ENCODE results near the gene GLCE. TPM values are rescaled to one million over a fixed set of nuclear protein-coding genes. Genes with fewer than 3 reads are reported as not detected.

The GLCE gene
- total RNA-seq, 2 donors from 2014 or later, result 6.6 to 9.3 TPM

DNA sequence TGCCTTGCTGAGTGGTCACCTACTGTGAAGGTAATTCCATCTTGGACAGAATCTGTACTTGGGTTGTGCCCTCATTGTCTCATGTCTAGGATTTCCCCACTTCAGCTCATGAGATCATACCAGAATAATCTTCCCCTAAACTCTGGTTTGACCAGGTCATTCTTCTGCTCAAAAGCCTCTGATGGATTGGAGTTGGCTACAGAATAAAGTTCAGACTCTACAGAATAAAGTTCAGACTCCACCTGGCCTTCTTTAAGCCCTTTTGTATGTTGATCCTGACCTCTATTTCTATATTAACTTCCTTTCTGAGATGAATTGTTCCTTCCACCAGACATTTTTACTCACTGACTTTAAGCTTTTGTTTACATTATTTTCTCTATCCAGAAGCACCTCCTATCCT, 6.4 kb upstream of the GLCE start:
- intact Hi-C loops (cut with DNase I), result no loop called here
- Histone ChIP-seq H3K9me3 (no peaks in the 10 kb centered on the region), H3K27me3 (no peaks in the 10 kb centered on the region), H3K27ac (no peak overlapping the region), H3K36me3 (replicated peaks in 1 of 2; ENCODE audit: insufficient read depth in 1 of 2, low read depth in 2 of 2) (no peaks in the 10 kb centered on the region), H3K4me1 (no peaks in the 10 kb centered on the region), H3K4me3 (no peak overlapping the region)
- DNase-seq (no peak), ATAC-seq (no peak)
- TF ChIP-seq POLR2A (IDR thresholded peaks at IDR 0.05), result no peak
- TF ChIP-seq, protein P1, sequence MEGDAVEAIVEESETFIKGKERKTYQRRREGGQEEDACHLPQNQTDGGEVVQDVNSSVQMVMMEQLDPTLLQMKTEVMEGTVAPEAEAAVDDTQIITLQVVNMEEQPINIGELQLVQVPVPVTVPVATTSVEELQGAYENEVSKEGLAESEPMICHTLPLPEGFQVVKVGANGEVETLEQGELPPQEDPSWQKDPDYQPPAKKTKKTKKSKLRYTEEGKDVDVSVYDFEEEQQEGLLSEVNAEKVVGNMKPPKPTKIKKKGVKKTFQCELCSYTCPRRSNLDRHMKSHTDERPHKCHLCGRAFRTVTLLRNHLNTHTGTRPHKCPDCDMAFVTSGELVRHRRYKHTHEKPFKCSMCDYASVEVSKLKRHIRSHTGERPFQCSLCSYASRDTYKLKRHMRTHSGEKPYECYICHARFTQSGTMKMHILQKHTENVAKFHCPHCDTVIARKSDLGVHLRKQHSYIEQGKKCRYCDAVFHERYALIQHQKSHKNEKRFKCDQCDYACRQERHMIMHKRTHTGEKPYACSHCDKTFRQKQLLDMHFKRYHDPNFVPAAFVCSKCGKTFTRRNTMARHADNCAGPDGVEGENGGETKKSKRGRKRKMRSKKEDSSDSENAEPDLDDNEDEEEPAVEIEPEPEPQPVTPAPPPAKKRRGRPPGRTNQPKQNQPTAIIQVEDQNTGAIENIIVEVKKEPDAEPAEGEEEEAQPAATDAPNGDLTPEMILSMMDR (IDR thresholded peaks at IDR 0.05), result no peak

DNA sequence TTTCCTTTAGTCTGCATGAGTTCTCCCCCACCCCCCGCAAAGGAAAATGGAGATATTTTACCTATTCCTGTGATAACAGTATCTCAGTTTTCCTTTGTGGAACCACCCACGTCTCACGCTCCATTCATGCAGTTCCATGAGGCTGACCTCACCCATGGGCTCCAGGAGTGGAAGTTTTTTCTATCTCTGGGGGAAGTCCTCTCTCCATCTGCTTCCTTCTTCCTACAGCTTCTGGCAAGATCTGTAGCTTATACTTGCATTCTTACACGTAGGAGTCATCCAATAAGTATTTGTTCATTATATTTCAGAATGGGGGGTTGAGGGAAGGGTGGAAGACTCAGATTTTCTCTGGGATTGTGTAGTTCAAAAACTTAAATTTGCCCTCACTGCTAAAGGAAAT, 5.8 kb upstream of the GLCE start:
- no peaks in the 10 kb centered on the region for H3K36me3 ChIP-seq (replicated peaks in 1 of 2; ENCODE audit: insufficient read depth in 1 of 2, low read depth in 2 of 2)
- TF ChIP-seq POLR2A (IDR thresholded peaks at IDR 0.05), result no peak
- TF ChIP-seq, protein P1 (IDR thresholded peaks at IDR 0.05), result no peak
- H3K9me3 ChIP-seq, result no peaks in the 10 kb centered on the region
- ATAC-seq, result no peak
- DNase-seq, result no peak
- 45 to 59% methylated on average over 4 of the region's 4 CpGs for WGBS, 2 donors
- H3K27ac ChIP-seq, result no peak overlapping the region
- no peak overlapping the region for H3K4me3 ChIP-seq
- peaks cover 2% of the 10 kb centered on the region for H3K4me1 ChIP-seq
- intact Hi-C loops (cut with DNase I), result no loop called here
- H3K27me3 ChIP-seq, result no peaks in the 10 kb centered on the region

DNA sequence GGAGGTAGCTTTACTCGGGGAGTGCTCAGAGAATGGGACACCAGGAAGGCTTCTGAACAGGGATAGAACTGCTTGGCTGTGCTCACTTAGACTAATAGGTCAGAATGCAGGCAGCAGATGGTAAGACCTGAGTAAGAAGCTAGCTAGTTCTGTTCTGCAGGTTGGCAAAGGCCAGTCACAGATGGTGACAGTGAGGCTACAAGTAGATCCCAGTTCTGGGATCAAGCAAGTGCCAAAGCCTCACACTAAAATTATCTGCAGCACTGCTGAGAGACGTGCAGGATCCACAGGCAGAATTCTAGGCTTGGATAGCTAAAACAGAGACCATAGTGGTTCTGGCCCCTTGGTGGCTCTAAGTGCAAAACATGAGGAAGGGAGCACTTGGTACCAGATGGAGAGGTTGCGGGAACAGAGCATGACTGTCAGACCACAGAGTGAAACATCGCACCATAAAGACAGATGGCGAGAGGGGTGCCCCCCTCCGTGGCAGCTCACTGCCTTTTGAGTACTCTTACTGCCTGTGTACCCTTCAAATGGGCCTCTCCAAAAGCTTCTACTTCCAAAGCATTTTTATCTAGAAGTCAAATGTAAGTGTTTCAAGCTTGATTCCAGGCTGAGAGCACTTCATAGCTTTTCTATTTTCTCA, 3.6 kb upstream of the GLCE start:
- no peaks in the 10 kb centered on the region for H3K36me3 ChIP-seq (replicated peaks in 1 of 2; ENCODE audit: insufficient read depth in 1 of 2, low read depth in 2 of 2)
- H3K9me3 ChIP-seq, result no peaks in the 10 kb centered on the region
- DNase-seq, result no peak
- H3K4me1 ChIP-seq, result peaks cover 7% of the 10 kb centered on the region
- TF ChIP-seq, protein P1 (IDR thresholded peaks at IDR 0.05), result no peak
- no peak for TF ChIP-seq POLR2A (IDR thresholded peaks at IDR 0.05)
- no peak overlapping the region for H3K4me3 ChIP-seq
- H3K27ac ChIP-seq, result no peak overlapping the region
- no peak for ATAC-seq
- intact Hi-C loops (cut with DNase I), result no loop called here
- no peaks in the 10 kb centered on the region for H3K27me3 ChIP-seq
- WGBS, 2 donors, result 58 to 67% methylated on average over 6 of the region's 6 CpGs

DNA sequence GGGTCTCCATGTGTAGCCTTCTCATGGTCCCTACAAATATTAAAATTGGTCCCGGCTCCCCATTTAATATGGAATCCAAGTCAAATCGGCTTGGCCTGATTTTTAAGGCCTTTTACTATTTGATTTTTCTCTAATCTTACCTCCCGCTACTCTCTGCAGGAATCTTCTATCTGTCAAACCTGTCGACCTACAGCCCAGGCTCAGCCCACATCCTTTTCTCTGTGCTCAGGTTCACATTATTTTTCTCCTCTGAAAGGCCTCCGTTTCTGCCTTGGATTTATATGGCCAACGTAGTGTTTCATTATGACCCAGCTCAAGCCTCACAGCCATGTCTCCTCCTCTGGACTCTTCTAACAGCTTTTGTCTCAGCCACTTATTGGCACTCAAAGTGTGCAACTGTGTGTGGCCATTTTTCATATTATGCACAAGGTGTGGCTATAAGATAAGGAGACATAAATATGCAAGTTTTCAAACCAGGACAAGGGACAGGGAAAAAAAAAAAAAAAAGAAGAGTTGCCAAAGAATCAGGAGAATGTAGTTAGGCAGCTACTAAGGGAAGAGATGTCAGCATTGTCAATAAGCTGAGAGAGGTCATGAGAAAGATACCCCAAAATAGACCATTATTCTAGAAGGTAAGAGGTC, 2.1 kb upstream of the GLCE start:
- Histone ChIP-seq H3K36me3 (replicated peaks in 1 of 2; ENCODE audit: insufficient read depth in 1 of 2, low read depth in 2 of 2) (no peaks in the 10 kb centered on the region), H3K4me1 (peaks cover 12% of the 10 kb centered on the region), H3K9me3 (no peaks in the 10 kb centered on the region), H3K4me3 (no peak overlapping the region), H3K27me3 (no peaks in the 10 kb centered on the region), H3K27ac (no peak overlapping the region)
- 67 to 69% methylated on average over 6 of the region's 6 CpGs for WGBS, 2 donors
- ATAC-seq (no peak), DNase-seq (no peak)
- TF ChIP-seq, protein P1 (IDR thresholded peaks at IDR 0.05), result no peak
- TF ChIP-seq POLR2A (IDR thresholded peaks at IDR 0.05), result no peak
- intact Hi-C loops (cut with DNase I), result no loop called here

DNA sequence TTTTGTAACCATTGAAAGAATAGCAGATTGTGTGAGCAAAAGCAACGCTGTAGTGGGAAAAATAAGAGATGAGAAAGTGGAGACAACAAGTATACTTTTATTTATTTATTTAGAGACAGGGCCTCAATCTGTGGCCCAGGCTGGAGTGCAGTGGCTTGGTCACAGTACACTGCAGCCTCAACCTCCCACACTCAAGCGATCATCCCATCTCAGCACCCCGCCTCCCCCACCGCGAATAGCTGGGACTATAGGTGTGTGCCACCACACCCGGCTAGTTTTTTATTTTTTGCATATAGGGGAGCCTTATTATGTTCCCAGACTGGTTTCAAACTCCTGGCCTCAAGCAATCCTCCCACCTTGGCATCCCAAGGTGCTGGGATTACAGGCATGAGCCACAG, 1.6 kb upstream of the GLCE start:
- ATAC-seq (no peak), DNase-seq (no peak)
- Histone ChIP-seq H3K9me3 (no peaks in the 10 kb centered on the region), H3K4me1 (peaks cover 12% of the 10 kb centered on the region), H3K27ac (no peak overlapping the region), H3K36me3 (replicated peaks in 1 of 2; ENCODE audit: insufficient read depth in 1 of 2, low read depth in 2 of 2) (no peaks in the 10 kb centered on the region), H3K4me3 (no peak overlapping the region), H3K27me3 (no peaks in the 10 kb centered on the region)
- intact Hi-C loops (cut with DNase I), result no loop called here
- WGBS, 2 donors, result 92 to 93% methylated on average over 6 of the region's 6 CpGs
- TF ChIP-seq, protein P1 (IDR thresholded peaks at IDR 0.05), result no peak
- TF ChIP-seq POLR2A (IDR thresholded peaks at IDR 0.05), result no peak
